ENCODE measurements around the gene ZNF260. TPM values are rescaled to one million over a fixed set of nuclear protein-coding genes. Genes with fewer than 3 reads are reported as not detected.
A peak's percentile ranks its signal among the peaks of the same experiment; 100 is the strongest.
"Not testable (repeated sequence)": the region's sequence is repeated elsewhere in the genome, so short reads cannot be mapped to it uniquely, and the experiment has no call there.

The ZNF260 gene
- polyA plus RNA-seq, 3 donors = 26.4 to 33.0 (median 30.5) TPM

- no peak for DNase-seq
Observed at GRCh38 chr19:36501973-36502372, 26.1 kb downstream of the ZNF260 start.

- no peak for DNase-seq
Observed at GRCh38 chr19:36497001-36497400, 31.1 kb downstream of the ZNF260 start.

GRCh38 chr19:36492689-36493453 is 35.2 kb downstream of the ZNF260 start:
- DNase-seq = not testable (repeated sequence)

- not testable (repeated sequence) for DNase-seq
Observed at GRCh38 chr19:36490846-36491245, 37.2 kb downstream of the ZNF260 start.

- DNase-seq = no peak
Observed at GRCh38 chr19:36489920-36490415, 38.1 kb downstream of the ZNF260 start.

GRCh38 chr19:36489118-36489919 is 38.8 kb downstream of the ZNF260 start, which contains the start of gene ZNF566:
TSS of gene ZNF566 (minus strand) at chr19:36489561. CDS start at chr19:36476557, 13,004 bp downstream.
- DNase-seq = peak; percentile 97

GRCh38 chr19:36488846-36489117 is 39.3 kb downstream of the ZNF260 start:
- peak; percentile 14 for DNase-seq

- no peak for DNase-seq
Observed at GRCh38 chr19:36488118-36488845, 39.8 kb downstream of the ZNF260 start.

- DNase-seq = no peak
Observed at GRCh38 chr19:36483653-36484052, 44.4 kb downstream of the ZNF260 start.

GRCh38 chr19:36482876-36483275 is 45.2 kb downstream of the ZNF260 start:
- DNase-seq = no peak

Other genes starting within 250 kb of the ZNF260 start
- gene ZFP14, start 149.1 kb downstream of the ZNF260 start, polyA plus RNA-seq (ENCODE audit: insufficient read length in 3 of 3) = 10 to 100 TPM; 11.0 to 16.6 (median 14.3) TPM
- 10 to 100 TPM; 11.8 to 13.6 (median 13.5) TPM for gene ZFP82, start 109.6 kb downstream of the ZNF260 start, polyA plus RNA-seq (ENCODE audit: insufficient read length in 3 of 3)
- gene ZNF566, start 38.7 kb downstream of the ZNF260 start, polyA plus RNA-seq (ENCODE audit: insufficient read length in 3 of 3) = 10 to 100 TPM; 13.8 to 18.3 (median 15.7) TPM
- 10 to 100 TPM; 15.7 to 26.8 (median 26.3) TPM for gene ZNF529, start 45.0 kb upstream of the ZNF260 start, polyA plus RNA-seq (ENCODE audit: insufficient read length in 3 of 3)
- 10 to 100 TPM in 1 of 3 donors, 1 to 10 TPM in 2; 5.9 to 12.0 (median 8.8) TPM for gene ZNF382, start 77.0 kb upstream of the ZNF260 start, polyA plus RNA-seq (ENCODE audit: insufficient read length in 3 of 3)
- gene ZNF461, start 138.6 kb upstream of the ZNF260 start, polyA plus RNA-seq (ENCODE audit: insufficient read length in 3 of 3) = 10 to 100 TPM; 10.1 to 15.5 (median 13.8) TPM
- 10 to 100 TPM; 11.1 to 13.4 (median 12.0) TPM for gene ZNF567, start 159.3 kb upstream of the ZNF260 start, polyA plus RNA-seq (ENCODE audit: insufficient read length in 3 of 3)
- 1 to 10 TPM; 2.6 to 4.5 (median 3.8) TPM for gene ZNF850, start 244.5 kb upstream of the ZNF260 start, polyA plus RNA-seq (ENCODE audit: insufficient read length in 3 of 3)

Measured in renal pelvis (tissue), 4 donors.